Measurements from ENCODE around the gene ZBTB16. TPM values are rescaled to one million over a fixed set of nuclear protein-coding genes. Genes with fewer than 3 reads are reported as not detected.

ZBTB16 gene
- total RNA-seq, 1 donor from 2014 or later, result 39.4 TPM

DNA sequence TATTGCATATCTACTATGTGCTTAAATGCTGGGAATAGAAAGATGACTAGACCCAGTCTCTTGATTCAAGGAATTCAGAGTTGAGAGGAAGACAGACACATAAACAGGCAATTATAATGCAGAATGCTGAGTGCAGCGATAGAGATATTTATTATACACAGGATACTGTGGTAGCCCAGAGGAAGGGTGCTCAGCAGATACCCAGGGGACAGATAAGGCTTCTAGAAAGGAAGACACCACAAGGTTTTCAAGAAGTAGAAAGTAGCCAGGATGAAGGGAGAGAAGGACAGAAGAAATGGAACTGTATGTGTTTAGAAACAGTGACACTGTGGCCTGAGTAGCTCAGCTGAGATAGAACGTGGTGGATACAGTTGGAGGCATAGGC is 157.3 kb downstream of the ZBTB16 start:
- TF ChIP-seq, protein P1, sequence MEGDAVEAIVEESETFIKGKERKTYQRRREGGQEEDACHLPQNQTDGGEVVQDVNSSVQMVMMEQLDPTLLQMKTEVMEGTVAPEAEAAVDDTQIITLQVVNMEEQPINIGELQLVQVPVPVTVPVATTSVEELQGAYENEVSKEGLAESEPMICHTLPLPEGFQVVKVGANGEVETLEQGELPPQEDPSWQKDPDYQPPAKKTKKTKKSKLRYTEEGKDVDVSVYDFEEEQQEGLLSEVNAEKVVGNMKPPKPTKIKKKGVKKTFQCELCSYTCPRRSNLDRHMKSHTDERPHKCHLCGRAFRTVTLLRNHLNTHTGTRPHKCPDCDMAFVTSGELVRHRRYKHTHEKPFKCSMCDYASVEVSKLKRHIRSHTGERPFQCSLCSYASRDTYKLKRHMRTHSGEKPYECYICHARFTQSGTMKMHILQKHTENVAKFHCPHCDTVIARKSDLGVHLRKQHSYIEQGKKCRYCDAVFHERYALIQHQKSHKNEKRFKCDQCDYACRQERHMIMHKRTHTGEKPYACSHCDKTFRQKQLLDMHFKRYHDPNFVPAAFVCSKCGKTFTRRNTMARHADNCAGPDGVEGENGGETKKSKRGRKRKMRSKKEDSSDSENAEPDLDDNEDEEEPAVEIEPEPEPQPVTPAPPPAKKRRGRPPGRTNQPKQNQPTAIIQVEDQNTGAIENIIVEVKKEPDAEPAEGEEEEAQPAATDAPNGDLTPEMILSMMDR (conservative IDR thresholded peaks at IDR 0.05), result no peak
- peaks cover 2% of the 10 kb centered on the region for H3K9me3 Mint-ChIP-seq
- DNase-seq (ENCODE audit: low read depth, low spot score), result no peak
- H3K27ac Mint-ChIP-seq (ENCODE audit: unreplicated experiment), result no peak overlapping the region
- H3K27me3 Mint-ChIP-seq (ENCODE audit: low read depth), result no peaks in the 10 kb centered on the region
- H3K36me3 Mint-ChIP-seq (ENCODE audit: low read depth), result peaks cover 3% of the 10 kb centered on the region
- H3K4me3 Mint-ChIP-seq, result no peak overlapping the region
- H3K4me1 Mint-ChIP-seq, result peaks cover 96% of the 10 kb centered on the region

DNA sequence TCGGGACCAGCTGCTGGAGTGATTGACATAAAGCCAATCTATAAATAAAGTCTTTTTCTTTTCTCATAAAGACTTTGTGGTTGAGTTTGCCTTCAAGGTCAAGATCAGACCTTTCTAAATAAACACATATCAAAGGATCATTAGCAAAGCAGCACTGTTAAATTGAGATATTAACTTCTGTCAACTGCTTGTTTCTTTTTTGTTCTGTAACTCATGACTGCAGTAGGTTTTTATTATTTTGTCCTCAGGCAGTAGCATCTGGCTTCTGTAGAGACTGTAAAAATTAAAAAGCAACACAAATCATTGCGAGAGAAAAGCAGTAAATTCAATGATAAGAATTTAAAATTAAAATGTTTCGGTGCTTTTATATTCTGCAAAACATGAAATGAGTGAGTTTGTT is 159.0 kb downstream of the ZBTB16 start:
- no peak for DNase-seq (ENCODE audit: low read depth, low spot score)
- Mint-ChIP-seq H3K36me3 (ENCODE audit: low read depth) (peaks cover 3% of the 10 kb centered on the region), H3K27ac (ENCODE audit: unreplicated experiment) (no peak overlapping the region), H3K9me3 (peaks cover 2% of the 10 kb centered on the region), H3K4me1 (peaks cover 86% of the 10 kb centered on the region), H3K4me3 (peak overlapping the region; percentile 56), H3K27me3 (ENCODE audit: low read depth) (no peaks in the 10 kb centered on the region)
- TF ChIP-seq, protein P1 (conservative IDR thresholded peaks at IDR 0.05), result no peak

DNA sequence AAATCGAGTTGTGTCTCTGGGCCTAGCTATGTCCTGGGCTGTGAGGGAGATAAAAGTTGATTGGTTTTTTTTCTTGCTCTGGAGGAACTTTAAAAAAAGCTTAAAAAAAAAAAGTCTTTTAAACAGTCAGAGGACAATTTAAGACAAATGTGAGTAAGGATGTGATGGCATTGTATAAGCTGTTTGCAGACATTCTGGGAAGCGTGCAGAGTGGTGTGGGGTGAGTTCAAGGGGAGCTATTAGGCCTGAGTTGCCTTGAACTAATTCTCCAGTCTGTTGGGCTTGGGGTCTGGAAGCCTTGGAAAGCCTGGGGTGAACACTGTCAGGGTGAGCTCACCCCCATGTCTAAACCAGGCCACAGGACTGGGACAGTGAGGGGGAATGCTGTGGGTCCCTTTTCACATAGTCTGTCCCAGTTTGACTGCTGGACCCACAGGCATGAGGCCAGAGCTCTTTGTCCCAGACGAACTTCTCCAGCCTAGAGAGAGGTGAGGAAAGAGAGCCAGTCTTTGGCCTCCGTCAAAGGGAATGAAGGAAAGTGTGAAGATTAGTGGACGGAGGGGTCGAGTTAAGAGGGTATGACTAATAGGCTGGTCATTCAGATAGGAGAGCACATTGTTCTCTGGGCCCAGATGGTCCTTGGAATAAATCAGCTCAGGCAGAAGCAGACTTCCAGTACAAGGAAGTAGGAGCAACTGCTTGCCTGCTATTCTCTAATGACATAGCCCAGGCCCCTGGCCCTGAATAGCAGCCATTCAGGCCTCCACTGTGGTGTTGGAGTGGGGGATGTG is 160.2 kb downstream of the ZBTB16 start:
- Mint-ChIP-seq H3K27me3 (ENCODE audit: low read depth) (no peaks in the 10 kb centered on the region), H3K9me3 (peaks cover 2% of the 10 kb centered on the region), H3K27ac (ENCODE audit: unreplicated experiment) (peak overlapping the region; percentile 95), H3K4me1 (peaks cover 75% of the 10 kb centered on the region), H3K4me3 (peak overlapping the region; percentile 22), H3K36me3 (ENCODE audit: low read depth) (peaks cover 7% of the 10 kb centered on the region)
- TF ChIP-seq, protein P1 (conservative IDR thresholded peaks at IDR 0.05), result no peak
- no peak for DNase-seq (ENCODE audit: low read depth, low spot score)

DNA sequence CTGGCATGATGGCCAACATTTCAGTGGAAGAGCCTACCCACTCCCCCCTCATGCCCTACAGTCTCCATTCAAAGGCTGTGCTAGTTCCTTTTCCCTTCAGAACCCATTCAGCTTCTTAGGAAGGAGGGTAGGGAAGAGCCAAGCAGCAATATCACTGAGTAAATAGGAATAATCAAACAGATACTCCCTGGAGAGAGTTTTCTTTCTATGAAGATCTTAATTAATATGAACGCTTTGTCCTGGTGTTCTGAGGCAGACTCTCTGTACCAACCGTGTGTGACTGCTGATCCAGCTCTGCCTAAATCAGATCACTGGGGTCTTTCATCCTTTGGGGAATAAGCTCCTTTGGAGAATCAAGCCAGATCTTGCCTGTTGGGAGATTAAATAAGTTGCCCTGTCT is 161.5 kb downstream of the ZBTB16 start:
- TF ChIP-seq, protein P1 (conservative IDR thresholded peaks at IDR 0.05), result no peak
- H3K27ac Mint-ChIP-seq (ENCODE audit: unreplicated experiment), result no peak overlapping the region
- peaks cover 67% of the 10 kb centered on the region for H3K4me1 Mint-ChIP-seq
- H3K9me3 Mint-ChIP-seq, result peaks cover 2% of the 10 kb centered on the region
- H3K4me3 Mint-ChIP-seq, result no peak overlapping the region
- H3K36me3 Mint-ChIP-seq (ENCODE audit: low read depth), result peaks cover 11% of the 10 kb centered on the region
- H3K27me3 Mint-ChIP-seq (ENCODE audit: low read depth), result no peaks in the 10 kb centered on the region
- DNase-seq (ENCODE audit: low read depth, low spot score), result no peak

DNA sequence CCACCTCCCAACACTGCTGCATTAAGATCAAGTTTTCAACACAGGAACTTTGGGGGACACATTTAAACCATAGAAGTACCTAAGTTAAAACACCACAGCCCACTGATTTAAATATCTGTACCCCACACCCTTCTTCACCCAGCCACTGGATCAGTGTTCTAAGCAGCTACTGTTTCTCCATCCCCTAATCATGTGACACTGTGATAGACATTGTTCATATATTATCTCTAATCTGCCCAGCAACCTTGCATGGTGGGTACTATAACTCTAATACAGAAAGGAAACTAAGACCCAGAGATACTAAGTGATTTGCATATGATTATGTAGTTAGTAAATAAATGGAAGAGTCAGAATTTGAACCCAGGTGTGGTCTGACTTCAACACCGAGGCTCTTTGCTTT is 166.2 kb downstream of the ZBTB16 start:
- Mint-ChIP-seq H3K9me3 (no peaks in the 10 kb centered on the region), H3K36me3 (ENCODE audit: low read depth) (peaks cover 11% of the 10 kb centered on the region), H3K27ac (ENCODE audit: unreplicated experiment) (no peak overlapping the region), H3K4me3 (no peak overlapping the region), H3K4me1 (peaks cover 56% of the 10 kb centered on the region), H3K27me3 (ENCODE audit: low read depth) (no peaks in the 10 kb centered on the region)
- TF ChIP-seq, protein P1 (conservative IDR thresholded peaks at IDR 0.05), result no peak
- no peak for DNase-seq (ENCODE audit: low read depth, low spot score)
